B cell (primary cell): ENCODE measurements around the gene NTNG1.

Experiments
- EZH2 ChIP-seq: IDR thresholded peaks from 2 replicates; pipeline ENCODE4 v1.6.1; 2012; ENCODE audit warnings: borderline replicate concordance, low read depth, mild to moderate bottlenecking, moderate library complexity, low read length; ENCODE audit not compliant: insufficient read depth, poor library complexity, severe bottlenecking
- TF ChIP-seq, protein P1 (sequence below): fragments of 200-600 bp; IDR thresholded peaks from one replicate; pipeline ENCODE4 v1.8.0; 2022; ENCODE audit warnings: antibody characterized with exemption, mild to moderate bottlenecking

- TF ChIP-seq, protein P1, sequence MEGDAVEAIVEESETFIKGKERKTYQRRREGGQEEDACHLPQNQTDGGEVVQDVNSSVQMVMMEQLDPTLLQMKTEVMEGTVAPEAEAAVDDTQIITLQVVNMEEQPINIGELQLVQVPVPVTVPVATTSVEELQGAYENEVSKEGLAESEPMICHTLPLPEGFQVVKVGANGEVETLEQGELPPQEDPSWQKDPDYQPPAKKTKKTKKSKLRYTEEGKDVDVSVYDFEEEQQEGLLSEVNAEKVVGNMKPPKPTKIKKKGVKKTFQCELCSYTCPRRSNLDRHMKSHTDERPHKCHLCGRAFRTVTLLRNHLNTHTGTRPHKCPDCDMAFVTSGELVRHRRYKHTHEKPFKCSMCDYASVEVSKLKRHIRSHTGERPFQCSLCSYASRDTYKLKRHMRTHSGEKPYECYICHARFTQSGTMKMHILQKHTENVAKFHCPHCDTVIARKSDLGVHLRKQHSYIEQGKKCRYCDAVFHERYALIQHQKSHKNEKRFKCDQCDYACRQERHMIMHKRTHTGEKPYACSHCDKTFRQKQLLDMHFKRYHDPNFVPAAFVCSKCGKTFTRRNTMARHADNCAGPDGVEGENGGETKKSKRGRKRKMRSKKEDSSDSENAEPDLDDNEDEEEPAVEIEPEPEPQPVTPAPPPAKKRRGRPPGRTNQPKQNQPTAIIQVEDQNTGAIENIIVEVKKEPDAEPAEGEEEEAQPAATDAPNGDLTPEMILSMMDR, result no peak
- TF ChIP-seq EZH2, result no peak
Observed at GRCh38 chr1:107229711-107230110, 88.9 kb downstream of the NTNG1 start.
